Erythroblast (primary cell): ENCODE results near the gene IL1RAPL2.

Source experiments
- GATA1 ChIP-seq: IDR thresholded peaks from 2 replicates; pipeline ENCODE4 v1.6.1; 2011; ENCODE audit warnings: low read depth, mild to moderate bottlenecking, control low read depth, low read length, moderate library complexity
- POLR2A ChIP-seq: IDR thresholded peaks from 2 replicates; pipeline ENCODE4 v1.6.1; 2011; ENCODE audit warnings: mild to moderate bottlenecking, low read length

DNA sequence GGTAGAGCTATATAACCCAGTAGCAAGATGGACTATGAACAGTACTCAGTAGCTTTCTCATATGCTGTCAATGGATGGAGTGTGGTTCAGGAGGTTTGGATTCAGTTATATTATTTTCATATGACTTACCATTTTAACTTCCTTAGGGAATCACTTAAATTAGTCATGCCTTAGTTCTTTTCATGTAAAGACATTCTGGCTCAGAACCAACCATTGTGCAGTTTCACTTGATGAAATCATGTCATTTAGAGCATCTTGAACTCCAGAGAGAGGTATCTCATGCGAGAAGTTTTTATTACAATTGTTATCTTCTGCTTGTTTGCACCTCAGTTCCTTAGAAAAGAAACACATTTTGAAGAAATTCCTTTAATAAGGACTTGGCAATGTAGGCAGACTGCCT, 55.8 kb downstream of the IL1RAPL2 start:
- TF ChIP-seq POLR2A (no peak), GATA1 (no peak)
